ENCODE results near the gene WDR4.

DNA sequence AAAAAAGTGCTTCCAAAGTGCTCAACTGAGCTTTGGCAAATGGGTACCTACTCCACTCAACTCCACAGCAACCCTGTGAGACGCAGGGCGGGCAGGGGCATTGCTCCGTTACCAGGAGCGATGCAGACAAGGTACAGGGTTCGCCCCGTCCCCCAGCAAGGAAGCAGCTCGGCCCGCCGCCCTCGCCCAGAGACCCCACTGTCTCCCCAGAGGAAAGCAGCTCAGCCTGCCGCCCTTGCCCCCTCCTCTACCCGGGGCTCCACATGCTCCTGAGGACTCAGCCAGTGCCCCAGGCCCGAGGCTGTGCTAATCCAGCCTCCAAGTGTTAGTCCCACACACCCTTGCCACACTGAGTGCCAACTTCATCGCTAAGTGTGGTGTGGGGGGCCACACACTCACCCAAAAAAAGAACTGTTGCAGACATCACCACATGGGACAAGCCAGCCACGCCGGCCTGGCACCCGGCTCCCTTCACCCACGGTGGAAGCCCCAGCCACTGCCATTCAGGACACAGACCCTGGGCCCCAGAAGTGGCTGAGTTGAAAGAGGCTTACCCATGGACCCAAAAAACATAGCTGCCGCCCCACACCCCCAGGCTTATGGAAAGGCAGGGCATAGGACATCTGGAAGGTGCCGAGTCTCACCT lies 26.3 kb downstream of the WDR4 start:
- no peak for TF ChIP-seq YY1 (IDR thresholded peaks at IDR 0.05)
- TF ChIP-seq, protein P1, sequence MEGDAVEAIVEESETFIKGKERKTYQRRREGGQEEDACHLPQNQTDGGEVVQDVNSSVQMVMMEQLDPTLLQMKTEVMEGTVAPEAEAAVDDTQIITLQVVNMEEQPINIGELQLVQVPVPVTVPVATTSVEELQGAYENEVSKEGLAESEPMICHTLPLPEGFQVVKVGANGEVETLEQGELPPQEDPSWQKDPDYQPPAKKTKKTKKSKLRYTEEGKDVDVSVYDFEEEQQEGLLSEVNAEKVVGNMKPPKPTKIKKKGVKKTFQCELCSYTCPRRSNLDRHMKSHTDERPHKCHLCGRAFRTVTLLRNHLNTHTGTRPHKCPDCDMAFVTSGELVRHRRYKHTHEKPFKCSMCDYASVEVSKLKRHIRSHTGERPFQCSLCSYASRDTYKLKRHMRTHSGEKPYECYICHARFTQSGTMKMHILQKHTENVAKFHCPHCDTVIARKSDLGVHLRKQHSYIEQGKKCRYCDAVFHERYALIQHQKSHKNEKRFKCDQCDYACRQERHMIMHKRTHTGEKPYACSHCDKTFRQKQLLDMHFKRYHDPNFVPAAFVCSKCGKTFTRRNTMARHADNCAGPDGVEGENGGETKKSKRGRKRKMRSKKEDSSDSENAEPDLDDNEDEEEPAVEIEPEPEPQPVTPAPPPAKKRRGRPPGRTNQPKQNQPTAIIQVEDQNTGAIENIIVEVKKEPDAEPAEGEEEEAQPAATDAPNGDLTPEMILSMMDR (IDR thresholded peaks at IDR 0.05; ENCODE audit: low read depth, low read length, missing input control), result no peak
- TF ChIP-seq, protein P2, sequence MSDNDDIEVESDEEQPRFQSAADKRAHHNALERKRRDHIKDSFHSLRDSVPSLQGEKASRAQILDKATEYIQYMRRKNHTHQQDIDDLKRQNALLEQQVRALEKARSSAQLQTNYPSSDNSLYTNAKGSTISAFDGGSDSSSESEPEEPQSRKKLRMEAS (IDR thresholded peaks at IDR 0.05), result no peak
- TF ChIP-seq, protein P3, sequence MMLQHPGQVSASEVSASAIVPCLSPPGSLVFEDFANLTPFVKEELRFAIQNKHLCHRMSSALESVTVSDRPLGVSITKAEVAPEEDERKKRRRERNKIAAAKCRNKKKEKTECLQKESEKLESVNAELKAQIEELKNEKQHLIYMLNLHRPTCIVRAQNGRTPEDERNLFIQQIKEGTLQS (IDR thresholded peaks at IDR 0.05), result no peak

Measured in liver (tissue), 3 donors.